HepG2 (cell line): Measurements from ENCODE around the gene LYPLA2. TPM values are rescaled to one million over a fixed set of nuclear protein-coding genes. Genes with fewer than 3 reads are reported as not detected.
A peak's percentile ranks its signal among the peaks of the same experiment; 100 is the strongest.

Source experiments
- BCLAF1 ChIP-seq: fragments of 450-650 bp; IDR thresholded peaks from 2 replicates; pipeline ENCODE4 v1.6.1; 2017; ENCODE audit warnings: mild to moderate bottlenecking
- DMTF1 ChIP-seq: sonication (generic); formaldehyde crosslinking; IDR thresholded peaks from 2 replicates; pipeline ENCODE4 v1.4.0; 2020; ENCODE audit warnings: mild to moderate bottlenecking, missing genetic modification reagents
- DNMT1 ChIP-seq: sonication (generic); formaldehyde crosslinking; IDR thresholded peaks from 2 replicates; pipeline ENCODE4 v1.5.1; 2020; ENCODE audit warnings: mild to moderate bottlenecking, missing genetic modification reagents
- FOXP1 ChIP-seq, 2 experiments: fragments of 450-650 bp in 1 of 2; IDR thresholded peaks; 2 replicates each; pipeline ENCODE4 v1.6.1; 2017 to 2018; ENCODE audit warnings: antibody characterized with exemption in 1 of 2
- GATA4 ChIP-seq: sonication (generic); IDR thresholded peaks from 2 replicates; pipeline ENCODE4 v1.6.1; 2016; ENCODE audit warnings: antibody characterized with exemption, low read depth, borderline replicate concordance
- IKZF1 ChIP-seq: fragments of 450-650 bp; IDR thresholded peaks from 2 replicates; pipeline ENCODE4 v1.7.1; 2016
- NKX3-1 ChIP-seq: sonication (generic); formaldehyde crosslinking; IDR thresholded peaks from 2 replicates; pipeline ENCODE4 v1.5.0; 2020; ENCODE audit warnings: missing genetic modification reagents
- RXRA ChIP-seq: sonication (generic); formaldehyde crosslinking; IDR thresholded peaks from 2 replicates; pipeline ENCODE4 v1.5.1; 2020; ENCODE audit warnings: missing genetic modification reagents
- TP53 ChIP-seq: sonication (generic); formaldehyde crosslinking; conservative IDR thresholded peaks from 2 replicates; pipeline ENCODE4 v1.4.0; 2020; ENCODE audit warnings: missing genetic modification reagents
- ZFP82 ChIP-seq: sonication (generic); formaldehyde crosslinking; IDR thresholded peaks from 2 replicates; pipeline ENCODE4 v1.5.1; 2020; ENCODE audit warnings: mild to moderate bottlenecking, missing genetic modification reagents, borderline replicate concordance
- ZNF256 ChIP-seq: sonication (generic); formaldehyde crosslinking; conservative IDR thresholded peaks from 2 replicates; pipeline ENCODE4 v1.4.0; 2020; ENCODE audit warnings: missing genetic modification reagents
- ZNF354B ChIP-seq: sonication (generic); formaldehyde crosslinking; IDR thresholded peaks from 2 replicates; pipeline ENCODE4 v1.8.0; 2022; ENCODE audit warnings: mild to moderate bottlenecking, missing genetic modification reagents
- ZNF451 ChIP-seq: sonication (generic); formaldehyde crosslinking; IDR thresholded peaks from 2 replicates; pipeline ENCODE4 v1.5.0; 2020; ENCODE audit warnings: mild to moderate bottlenecking, missing genetic modification reagents
- ZSCAN20 ChIP-seq: sonication (generic); formaldehyde crosslinking; IDR thresholded peaks from 2 replicates; pipeline ENCODE4 v1.4.0; 2020; ENCODE audit warnings: missing genetic modification reagents, mild to moderate bottlenecking, borderline replicate concordance
- polyA plus RNA-seq, 8 experiments: library from polyadenylated mRNA; depleted of rRNA in 3 of 8; stranded (reverse) in 7 of 8; unstranded in 1 of 8; fragments of >200 nt; fragmentation: Illumina TruSeq in 4 of 8; extraction: Trizol in 4 of 8; gene quantifications; 2 replicates each; pipeline versions ENCODE4 v1.2.1 to v1.2.3, GENCODE V29; 2011 to 2016; ENCODE audit warnings: low read depth in 4 of 8, missing spikeins in 1 of 8, mixed read lengths in 1 of 8; ENCODE audit not compliant: insufficient read depth in 1 of 8
- total RNA-seq, 5 experiments: library from RNA; depleted of rRNA; stranded (reverse); fragments of >200 nt; fragmentation: Illumina TruSeq; extraction: Trizol; gene quantifications; 2 replicates each; pipeline ENCODE4 v1.2.3, GENCODE V29; 2016; ENCODE audit warnings: low read depth in 1 of 5
- TF ChIP-seq, protein P1 (sequence below): sonication (generic); formaldehyde crosslinking; IDR thresholded peaks from 2 replicates; pipeline ENCODE4 v1.5.1; 2020; ENCODE audit warnings: mild to moderate bottlenecking, missing genetic modification reagents, moderate library complexity
- TF ChIP-seq, protein P2 (sequence below): IDR thresholded peaks from 2 replicates; pipeline ENCODE4 v1.6.1; 2016; ENCODE audit warnings: low read depth, control low read depth
- TF ChIP-seq, protein P3 (sequence below): sonication (generic); formaldehyde crosslinking; IDR thresholded peaks from 2 replicates; pipeline ENCODE4 v1.4.0; 2020; ENCODE audit warnings: mild to moderate bottlenecking, missing genetic modification reagents
- TF ChIP-seq, protein P4 (sequence below): sonication (generic); formaldehyde crosslinking; IDR thresholded peaks from 2 replicates; pipeline ENCODE4 v1.5.0; 2020; ENCODE audit warnings: mild to moderate bottlenecking, missing genetic modification reagents

The LYPLA2 gene
- total and polyA plus RNA-seq, 2 of the 13 experiments (the other 11 are each of a cell fraction or from before 2014, with no cell fraction given) = 72.1 to 73.2 TPM

- TF ChIP-seq, protein P1, sequence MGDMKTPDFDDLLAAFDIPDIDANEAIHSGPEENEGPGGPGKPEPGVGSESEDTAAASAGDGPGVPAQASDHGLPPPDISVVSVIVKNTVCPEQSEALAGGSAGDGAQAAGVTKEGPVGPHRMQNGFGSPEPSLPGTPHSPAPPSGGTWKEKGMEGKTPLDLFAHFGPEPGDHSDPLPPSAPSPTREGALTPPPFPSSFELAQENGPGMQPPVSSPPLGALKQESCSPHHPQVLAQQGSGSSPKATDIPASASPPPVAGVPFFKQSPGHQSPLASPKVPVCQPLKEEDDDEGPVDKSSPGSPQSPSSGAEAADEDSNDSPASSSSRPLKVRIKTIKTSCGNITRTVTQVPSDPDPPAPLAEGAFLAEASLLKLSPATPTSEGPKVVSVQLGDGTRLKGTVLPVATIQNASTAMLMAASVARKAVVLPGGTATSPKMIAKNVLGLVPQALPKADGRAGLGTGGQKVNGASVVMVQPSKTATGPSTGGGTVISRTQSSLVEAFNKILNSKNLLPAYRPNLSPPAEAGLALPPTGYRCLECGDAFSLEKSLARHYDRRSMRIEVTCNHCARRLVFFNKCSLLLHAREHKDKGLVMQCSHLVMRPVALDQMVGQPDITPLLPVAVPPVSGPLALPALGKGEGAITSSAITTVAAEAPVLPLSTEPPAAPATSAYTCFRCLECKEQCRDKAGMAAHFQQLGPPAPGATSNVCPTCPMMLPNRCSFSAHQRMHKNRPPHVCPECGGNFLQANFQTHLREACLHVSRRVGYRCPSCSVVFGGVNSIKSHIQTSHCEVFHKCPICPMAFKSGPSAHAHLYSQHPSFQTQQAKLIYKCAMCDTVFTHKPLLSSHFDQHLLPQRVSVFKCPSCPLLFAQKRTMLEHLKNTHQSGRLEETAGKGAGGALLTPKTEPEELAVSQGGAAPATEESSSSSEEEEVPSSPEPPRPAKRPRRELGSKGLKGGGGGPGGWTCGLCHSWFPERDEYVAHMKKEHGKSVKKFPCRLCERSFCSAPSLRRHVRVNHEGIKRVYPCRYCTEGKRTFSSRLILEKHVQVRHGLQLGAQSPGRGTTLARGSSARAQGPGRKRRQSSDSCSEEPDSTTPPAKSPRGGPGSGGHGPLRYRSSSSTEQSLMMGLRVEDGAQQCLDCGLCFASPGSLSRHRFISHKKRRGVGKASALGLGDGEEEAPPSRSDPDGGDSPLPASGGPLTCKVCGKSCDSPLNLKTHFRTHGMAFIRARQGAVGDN (CRISPR knock-in tag) = peak; percentile 63
- no peak for TF ChIP-seq ZNF451
- no peak for TF ChIP-seq FOXP1 (IDR thresholded peaks at IDR 0.05)
- TF ChIP-seq FOXP1 (CRISPR knock-in tag; IDR thresholded peaks at IDR 0.05) = no peak
- no peak for TF ChIP-seq ZSCAN20
- TF ChIP-seq NKX3-1 (CRISPR knock-in tag) = no peak
- peak; percentile 53; the same call in 1 of the 2 replicates for TF ChIP-seq RXRA (CRISPR knock-in tag)
- TF ChIP-seq, protein P2, sequence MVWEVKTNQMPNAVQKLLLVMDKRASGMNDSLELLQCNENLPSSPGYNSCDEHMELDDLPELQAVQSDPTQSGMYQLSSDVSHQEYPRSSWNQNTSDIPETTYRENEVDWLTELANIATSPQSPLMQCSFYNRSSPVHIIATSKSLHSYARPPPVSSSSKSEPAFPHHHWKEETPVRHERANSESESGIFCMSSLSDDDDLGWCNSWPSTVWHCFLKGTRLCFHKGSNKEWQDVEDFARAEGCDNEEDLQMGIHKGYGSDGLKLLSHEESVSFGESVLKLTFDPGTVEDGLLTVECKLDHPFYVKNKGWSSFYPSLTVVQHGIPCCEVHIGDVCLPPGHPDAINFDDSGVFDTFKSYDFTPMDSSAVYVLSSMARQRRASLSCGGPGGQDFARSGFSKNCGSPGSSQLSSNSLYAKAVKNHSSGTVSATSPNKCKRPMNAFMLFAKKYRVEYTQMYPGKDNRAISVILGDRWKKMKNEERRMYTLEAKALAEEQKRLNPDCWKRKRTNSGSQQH (CRISPR knock-in tag) = no peak
- no peak for TF ChIP-seq ZFP82
- TF ChIP-seq ZNF256 (CRISPR knock-in tag) = no peak
- TF ChIP-seq TP53 (CRISPR knock-in tag) = no peak
- no peak for TF ChIP-seq BCLAF1
- TF ChIP-seq, protein P3, sequence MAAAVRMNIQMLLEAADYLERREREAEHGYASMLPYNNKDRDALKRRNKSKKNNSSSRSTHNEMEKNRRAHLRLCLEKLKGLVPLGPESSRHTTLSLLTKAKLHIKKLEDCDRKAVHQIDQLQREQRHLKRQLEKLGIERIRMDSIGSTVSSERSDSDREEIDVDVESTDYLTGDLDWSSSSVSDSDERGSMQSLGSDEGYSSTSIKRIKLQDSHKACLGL = no peak
- TF ChIP-seq DNMT1 (CRISPR knock-in tag) = no peak
- no peak for TF ChIP-seq GATA4
- TF ChIP-seq DMTF1 (CRISPR knock-in tag) = no peak
- TF ChIP-seq IKZF1 = no peak
- TF ChIP-seq ZNF354B (CRISPR knock-in tag) = no peak
- TF ChIP-seq, protein P4, sequence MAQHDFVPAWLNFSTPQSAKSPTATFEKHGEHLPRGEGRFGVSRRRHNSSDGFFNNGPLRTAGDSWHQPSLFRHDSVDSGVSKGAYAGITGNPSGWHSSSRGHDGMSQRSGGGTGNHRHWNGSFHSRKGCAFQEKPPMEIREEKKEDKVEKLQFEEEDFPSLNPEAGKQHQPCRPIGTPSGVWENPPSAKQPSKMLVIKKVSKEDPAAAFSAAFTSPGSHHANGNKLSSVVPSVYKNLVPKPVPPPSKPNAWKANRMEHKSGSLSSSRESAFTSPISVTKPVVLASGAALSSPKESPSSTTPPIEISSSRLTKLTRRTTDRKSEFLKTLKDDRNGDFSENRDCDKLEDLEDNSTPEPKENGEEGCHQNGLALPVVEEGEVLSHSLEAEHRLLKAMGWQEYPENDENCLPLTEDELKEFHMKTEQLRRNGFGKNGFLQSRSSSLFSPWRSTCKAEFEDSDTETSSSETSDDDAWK (CRISPR knock-in tag) = no peak
Measured at GRCh38 chr1:23809751-23810171, 18.8 kb downstream of the LYPLA2 start (continued).
